ENCODE data around the gene LTBP4.

Gene LTBP4

DNA sequence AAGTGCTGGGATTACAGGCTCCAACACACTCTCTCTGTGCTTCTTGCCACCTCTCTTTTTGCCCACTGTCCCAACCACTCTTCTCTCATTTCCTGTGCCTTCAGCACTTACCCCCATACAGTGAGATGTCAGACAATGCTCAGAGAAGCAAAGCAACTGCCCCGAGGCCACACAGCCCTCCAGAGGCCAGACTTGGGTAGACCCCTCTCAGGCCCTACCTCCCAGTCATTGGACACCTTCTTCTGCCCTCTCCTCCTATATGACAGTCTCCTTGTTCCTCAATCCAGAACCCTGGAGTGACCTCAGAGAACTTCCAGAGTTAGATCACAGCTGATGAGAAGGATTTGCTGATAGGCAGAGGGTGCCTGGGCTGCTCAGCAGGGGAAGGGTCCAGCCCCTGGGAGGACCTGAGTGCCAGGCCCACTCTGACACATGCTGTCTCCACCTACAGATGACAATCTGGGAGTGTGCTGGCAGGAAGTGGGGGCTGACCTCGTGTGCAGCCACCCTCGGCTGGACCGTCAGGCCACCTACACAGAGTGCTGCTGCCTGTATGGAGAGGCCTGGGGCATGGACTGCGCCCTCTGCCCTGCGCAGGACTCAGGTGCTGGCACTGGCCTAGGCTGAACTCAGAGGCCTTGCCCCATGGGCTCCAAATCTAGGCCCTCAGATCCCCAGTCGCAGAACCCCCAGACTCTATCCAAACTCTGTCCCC lies 24.4 kb downstream of the LTBP4 start:
- TF ChIP-seq, protein P1, sequence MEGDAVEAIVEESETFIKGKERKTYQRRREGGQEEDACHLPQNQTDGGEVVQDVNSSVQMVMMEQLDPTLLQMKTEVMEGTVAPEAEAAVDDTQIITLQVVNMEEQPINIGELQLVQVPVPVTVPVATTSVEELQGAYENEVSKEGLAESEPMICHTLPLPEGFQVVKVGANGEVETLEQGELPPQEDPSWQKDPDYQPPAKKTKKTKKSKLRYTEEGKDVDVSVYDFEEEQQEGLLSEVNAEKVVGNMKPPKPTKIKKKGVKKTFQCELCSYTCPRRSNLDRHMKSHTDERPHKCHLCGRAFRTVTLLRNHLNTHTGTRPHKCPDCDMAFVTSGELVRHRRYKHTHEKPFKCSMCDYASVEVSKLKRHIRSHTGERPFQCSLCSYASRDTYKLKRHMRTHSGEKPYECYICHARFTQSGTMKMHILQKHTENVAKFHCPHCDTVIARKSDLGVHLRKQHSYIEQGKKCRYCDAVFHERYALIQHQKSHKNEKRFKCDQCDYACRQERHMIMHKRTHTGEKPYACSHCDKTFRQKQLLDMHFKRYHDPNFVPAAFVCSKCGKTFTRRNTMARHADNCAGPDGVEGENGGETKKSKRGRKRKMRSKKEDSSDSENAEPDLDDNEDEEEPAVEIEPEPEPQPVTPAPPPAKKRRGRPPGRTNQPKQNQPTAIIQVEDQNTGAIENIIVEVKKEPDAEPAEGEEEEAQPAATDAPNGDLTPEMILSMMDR (IDR thresholded peaks at IDR 0.05; ENCODE audit: borderline replicate concordance, control extremely low read depth, extremely low read depth, insufficient read depth, missing control alignments) = no peak
- in situ Hi-C loops (cut with MboI; ENCODE audit: low sequenced_read_pairs, unreplicated experiment) = no loop called here
- no peak for DNase-seq (ENCODE audit: low spot score)

DNA sequence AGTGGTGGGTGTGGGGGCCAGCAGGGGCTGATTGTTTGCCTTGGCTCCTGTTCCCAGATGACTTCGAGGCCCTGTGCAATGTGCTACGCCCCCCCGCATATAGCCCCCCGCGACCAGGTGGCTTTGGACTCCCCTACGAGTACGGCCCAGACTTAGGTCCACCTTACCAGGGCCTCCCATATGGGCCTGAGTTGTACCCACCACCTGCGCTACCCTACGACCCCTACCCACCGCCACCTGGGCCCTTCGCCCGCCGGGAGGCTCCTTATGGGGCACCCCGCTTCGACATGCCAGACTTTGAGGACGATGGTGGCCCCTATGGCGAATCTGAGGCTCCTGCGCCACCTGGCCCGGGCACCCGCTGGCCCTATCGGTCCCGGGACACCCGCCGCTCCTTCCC lies 25.7 kb downstream of the LTBP4 start:
- TF ChIP-seq, protein P1 (IDR thresholded peaks at IDR 0.05; ENCODE audit: borderline replicate concordance, control extremely low read depth, extremely low read depth, insufficient read depth, missing control alignments) = no peak
- in situ Hi-C loops (cut with MboI; ENCODE audit: low sequenced_read_pairs, unreplicated experiment) = no loop called here
- DNase-seq (ENCODE audit: low spot score) = no peak

DNA sequence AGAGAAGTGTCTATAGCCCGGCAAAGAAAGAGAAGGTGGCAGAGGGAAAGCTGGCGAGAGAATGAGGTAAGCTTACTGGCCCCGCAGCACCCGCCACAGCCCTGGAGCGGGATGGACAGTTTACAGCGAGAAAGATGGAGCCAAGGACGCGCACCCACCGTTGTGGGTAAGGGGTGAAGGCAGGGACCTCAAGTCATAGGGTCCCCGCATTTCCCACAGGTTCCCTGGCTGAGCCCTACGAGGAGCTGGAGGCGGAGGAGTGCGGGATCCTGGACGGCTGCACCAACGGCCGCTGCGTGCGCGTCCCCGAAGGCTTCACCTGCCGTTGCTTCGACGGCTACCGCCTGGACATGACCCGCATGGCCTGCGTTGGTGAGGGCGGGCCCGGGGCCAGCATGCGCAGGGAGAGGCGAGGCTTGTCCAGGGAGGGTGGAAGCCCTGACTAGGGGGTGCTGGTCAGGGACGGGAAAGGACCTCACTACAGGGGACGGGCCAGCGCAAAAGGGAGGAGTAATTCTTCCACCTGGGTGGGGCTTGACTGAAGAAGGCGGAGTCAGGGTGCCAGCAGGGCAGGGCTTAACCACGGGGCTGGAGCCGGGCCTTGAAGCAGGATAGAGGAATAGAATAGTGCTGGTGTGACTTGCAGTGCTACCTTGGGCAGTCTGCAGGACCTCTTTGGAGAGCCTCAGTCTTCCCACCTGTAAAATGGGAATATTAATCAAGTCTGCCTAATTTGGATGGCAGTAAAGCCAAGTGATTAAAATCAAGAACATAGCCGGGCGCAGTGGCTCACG lies 26.5 kb downstream of the LTBP4 start:
- no peak for DNase-seq (ENCODE audit: low spot score)
- TF ChIP-seq, protein P1 (IDR thresholded peaks at IDR 0.05; ENCODE audit: borderline replicate concordance, control extremely low read depth, extremely low read depth, insufficient read depth, missing control alignments) = no peak
- in situ Hi-C loops (cut with MboI; ENCODE audit: low sequenced_read_pairs, unreplicated experiment) = no loop called here

DNA sequence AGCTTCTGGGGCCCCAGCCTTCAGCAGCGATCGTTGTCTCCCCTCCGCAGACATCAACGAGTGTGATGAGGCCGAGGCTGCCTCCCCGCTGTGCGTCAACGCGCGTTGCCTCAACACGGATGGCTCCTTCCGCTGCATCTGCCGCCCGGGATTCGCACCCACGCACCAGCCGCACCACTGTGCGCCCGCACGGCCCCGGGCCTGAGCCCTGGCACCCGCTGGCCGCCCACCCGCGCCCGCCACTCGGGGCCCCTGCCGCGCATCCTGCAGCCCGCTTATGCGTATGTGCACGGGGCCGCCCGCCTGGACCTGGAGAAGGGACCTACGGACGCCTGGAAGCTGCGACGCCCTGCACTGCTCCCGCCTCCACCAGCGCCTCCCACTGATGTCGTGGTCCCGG lies 28.2 kb downstream of the LTBP4 start:
- TF ChIP-seq, protein P1 (IDR thresholded peaks at IDR 0.05; ENCODE audit: borderline replicate concordance, control extremely low read depth, extremely low read depth, insufficient read depth, missing control alignments) = no peak
- no peak for DNase-seq (ENCODE audit: low spot score)
- in situ Hi-C loops (cut with MboI; ENCODE audit: low sequenced_read_pairs, unreplicated experiment) = no loop called here

DNA sequence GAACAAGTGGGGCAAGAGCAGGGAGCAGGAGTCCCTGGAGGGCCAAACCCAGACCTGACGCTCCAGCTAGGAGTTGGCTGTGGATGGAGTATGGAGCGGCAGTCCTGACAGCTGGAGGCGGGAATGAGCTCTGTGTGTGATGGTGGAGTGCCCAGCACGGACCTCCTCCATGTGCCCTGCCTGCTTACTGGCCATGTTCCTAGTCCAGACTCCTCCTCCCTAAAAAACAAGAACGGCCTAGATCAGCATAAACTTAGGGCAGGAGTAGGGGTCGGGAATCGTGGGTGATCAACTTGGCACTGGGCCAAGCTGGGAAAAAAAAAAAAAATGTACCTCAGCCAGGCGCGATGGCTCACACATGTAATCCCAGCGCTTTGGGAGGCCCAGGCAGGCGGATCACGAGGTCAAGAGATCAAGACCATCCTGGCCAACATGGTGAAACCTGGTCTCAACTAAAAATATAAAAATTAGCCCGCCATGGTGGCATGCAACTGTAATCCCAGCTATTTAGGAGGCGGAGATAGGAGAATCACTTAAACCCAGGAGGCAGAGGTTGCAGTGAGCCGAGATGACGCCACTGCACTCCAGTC lies 29.5 kb downstream of the LTBP4 start:
- DNase-seq (ENCODE audit: low spot score) = no peak
- TF ChIP-seq, protein P1 (IDR thresholded peaks at IDR 0.05; ENCODE audit: borderline replicate concordance, control extremely low read depth, extremely low read depth, insufficient read depth, missing control alignments) = no peak
- in situ Hi-C loops (cut with MboI; ENCODE audit: low sequenced_read_pairs, unreplicated experiment) = no loop called here

DNA sequence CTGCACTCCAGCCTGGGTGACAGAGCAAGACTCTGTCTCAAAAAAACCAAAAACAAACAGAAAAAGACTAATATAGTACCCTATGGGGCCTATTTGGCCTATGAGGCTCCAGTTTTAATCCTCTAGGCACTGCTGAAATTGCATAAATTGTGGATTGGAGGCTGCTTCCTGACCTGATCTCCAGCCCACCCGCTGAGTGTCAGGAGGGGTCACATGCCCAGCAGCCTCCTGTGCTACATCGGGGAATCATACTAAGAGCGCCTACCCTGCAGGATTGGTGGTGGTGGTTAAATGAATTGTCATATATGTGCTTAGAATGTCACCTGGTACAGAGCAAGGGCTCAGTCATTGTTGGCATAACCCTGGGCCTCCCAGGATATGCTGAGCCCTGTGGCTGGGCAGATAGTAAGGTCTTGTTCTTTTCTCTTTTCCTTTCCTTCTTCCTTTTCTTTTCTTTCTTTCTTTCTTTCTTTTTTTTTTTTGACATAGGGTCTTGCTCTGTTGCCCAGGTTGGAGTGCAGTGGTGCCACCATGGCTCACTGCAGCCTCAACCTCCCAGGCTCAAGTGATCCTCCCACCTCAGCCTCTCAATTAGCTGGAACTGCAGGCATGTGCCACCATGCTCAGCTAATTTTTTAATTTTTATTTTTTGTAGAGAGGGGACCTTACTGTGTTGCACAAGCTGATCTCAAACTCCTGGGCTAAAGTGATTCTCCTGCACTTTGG lies 31.3 kb downstream of the LTBP4 start:
- in situ Hi-C loops (cut with MboI; ENCODE audit: low sequenced_read_pairs, unreplicated experiment) = no loop called here
- no peak for DNase-seq (ENCODE audit: low spot score)
- TF ChIP-seq, protein P1 (IDR thresholded peaks at IDR 0.05; ENCODE audit: borderline replicate concordance, control extremely low read depth, extremely low read depth, insufficient read depth, missing control alignments) = no peak

Measured in GM13976 (cell line).